GM10266 (cell line): ENCODE results near the gene HNRNPUL1.

Source experiments
- DNase-seq: peaks from one replicate; pipeline ENCODE4 v3.0.0; 2012; ENCODE audit errors: extremely low spot score
- CTCF ChIP-seq: IDR thresholded peaks from 2 replicates; pipeline ENCODE4 v1.5.1; 2012; ENCODE audit warnings: mild to moderate bottlenecking, low read depth; ENCODE audit not compliant: control insufficient read depth, insufficient read depth; ENCODE audit errors: missing control alignments

Gene HNRNPUL1

DNA sequence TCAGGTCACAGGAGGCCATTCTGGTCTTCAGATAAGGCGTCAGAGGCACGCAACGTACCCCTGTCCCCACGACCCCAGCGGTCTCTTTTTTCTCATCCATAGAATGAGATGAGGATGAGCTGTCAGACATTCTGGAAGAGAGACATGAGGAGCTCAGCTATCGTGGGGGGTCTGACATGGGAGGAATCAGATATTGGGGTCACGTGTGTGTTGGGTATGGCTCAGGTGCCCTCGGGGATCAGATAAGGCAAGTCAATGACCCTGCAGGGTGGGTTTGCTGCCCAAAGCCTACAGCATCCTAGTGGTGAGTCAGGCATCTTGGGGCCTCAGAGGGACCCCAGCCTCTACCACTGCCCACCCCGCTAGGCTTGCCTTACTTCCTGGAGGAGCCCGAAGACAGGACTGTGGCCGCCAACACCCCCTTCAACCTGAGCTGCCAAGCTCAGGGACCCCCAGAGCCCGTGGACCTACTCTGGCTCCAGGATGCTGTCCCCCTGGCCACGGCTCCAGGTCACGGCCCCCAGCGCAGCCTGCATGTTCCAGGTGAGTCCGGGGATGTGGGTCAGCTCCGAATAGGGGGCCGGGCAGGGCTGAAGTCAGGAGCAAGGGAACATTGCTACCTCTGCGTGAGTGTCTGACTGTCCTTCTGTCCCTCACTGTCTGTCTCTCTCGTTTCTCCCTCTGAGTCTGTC, 42.5 kb upstream of the HNRNPUL1 start:
- no peak for TF ChIP-seq CTCF
- no peak for DNase-seq

DNA sequence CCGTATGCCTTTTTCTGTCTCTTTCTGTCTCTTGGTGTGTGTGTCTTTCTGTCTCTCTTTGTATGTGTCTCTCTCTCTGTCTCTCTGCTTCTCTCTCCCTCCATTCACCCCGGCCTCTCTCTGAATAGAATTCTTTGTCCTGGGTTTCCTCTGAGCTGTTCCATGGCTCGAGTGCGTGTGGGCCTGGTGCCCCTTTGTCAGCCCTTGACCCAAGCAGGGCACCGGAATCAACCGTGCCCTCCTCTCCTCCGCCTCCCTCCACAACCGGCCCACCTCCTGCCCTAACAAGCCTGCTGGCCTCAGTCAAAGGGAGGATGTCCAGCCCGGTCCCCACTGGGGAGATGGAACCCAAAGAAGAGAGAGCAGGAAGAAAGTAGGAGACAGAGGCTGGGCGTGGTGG, 41.9 kb upstream of the HNRNPUL1 start:
- no peak for DNase-seq
- TF ChIP-seq CTCF = no peak

GRCh38 chr19:41223431-41224234, 40.5 kb upstream of the HNRNPUL1 start:
- no peak for TF ChIP-seq CTCF
- no peak for DNase-seq

DNA sequence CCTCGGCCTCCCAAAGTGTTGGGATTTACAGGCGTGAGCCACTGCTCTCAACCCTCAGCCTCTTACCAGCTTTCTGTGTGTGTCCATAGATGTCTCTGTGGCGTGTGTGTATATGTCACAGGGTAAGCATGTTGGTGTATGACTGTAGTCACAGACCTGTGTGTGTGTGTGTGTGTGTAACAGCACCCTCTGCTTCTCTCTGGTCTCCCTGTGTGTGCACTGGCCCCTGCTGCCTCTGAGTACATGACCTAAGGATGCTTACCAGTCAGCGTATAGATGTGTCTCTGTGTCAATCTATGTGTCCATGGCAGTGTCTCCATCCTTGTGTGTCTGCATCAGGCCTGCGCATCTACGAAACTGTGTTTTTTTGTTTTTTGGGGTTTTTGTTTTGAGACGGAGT, 39.5 kb upstream of the HNRNPUL1 start:
- DNase-seq = no peak
- no peak for TF ChIP-seq CTCF

DNA sequence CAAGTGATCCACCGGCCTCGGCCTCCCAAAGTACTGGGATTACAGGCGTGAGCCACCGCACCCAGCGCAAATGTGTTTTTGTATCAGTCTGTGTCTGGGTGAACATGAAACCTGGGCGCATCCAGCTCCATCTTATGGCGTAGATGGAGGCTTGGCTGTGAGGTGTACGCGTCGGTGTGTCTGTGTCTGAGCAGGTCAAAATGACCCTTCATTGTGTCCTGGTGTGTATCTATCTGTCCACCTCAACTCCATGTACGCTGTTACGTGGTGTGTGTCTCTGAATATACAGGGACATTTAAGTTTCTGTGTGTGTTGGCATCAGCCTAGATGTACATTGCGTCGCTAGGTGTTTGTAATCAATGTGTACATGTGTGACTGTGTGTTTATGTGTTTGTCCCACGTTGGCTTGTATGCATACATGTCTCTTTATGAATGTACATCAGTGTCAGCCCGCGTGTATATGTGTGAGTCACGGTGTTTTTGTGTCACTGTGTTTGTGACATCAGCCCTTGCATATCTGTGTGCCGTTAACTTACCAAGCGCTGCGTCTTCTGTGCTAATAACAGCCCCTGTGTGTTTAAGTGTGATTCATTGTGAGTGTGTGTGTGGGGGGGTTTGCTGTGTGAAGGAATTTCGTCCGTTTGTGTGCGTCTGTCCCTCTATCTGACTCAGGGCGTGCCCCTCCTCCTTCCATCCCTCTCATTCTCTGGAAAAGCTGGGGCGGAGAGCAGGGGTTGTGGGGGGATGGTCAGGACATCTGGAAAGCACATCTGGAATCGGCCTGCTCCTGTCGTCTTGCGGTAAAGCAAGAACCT, 38.7 kb upstream of the HNRNPUL1 start:
- no peak for TF ChIP-seq CTCF
- DNase-seq = no peak

GRCh38 chr19:41226053-41226873, 37.9 kb upstream of the HNRNPUL1 start:
- TF ChIP-seq CTCF = no peak
- no peak for DNase-seq
